Astrocyte of the cerebellum (primary cell): ENCODE measurements around the gene ZMYM4.
"Not testable (repeated sequence)": the region's sequence is repeated elsewhere in the genome, so short reads cannot be mapped to it uniquely, and the experiment has no call there.

Source experiments
- DNase-seq: peaks from one replicate; pipeline ENCODE4 v3.0.0-alpha.2; 2011; ENCODE audit warnings: low read depth
- H3K4me3 ChIP-seq: 2 replicates; pipeline ENCODE4 v1.5.1; 2011; ENCODE audit warnings: mild to moderate bottlenecking, low read depth, low read length, moderate library complexity
- CTCF ChIP-seq: IDR thresholded peaks from 2 replicates; pipeline ENCODE4 v1.5.1; 2012; ENCODE audit warnings: low read length, low read depth, moderate library complexity, mild to moderate bottlenecking; ENCODE audit errors: missing control alignments
- in situ Hi-C: cut with HindIII; loops from 2 replicates; pipeline ENCODE4 v1.10.0; 2017; ENCODE audit warnings: low sequenced_read_pairs

Gene ZMYM4

DNA sequence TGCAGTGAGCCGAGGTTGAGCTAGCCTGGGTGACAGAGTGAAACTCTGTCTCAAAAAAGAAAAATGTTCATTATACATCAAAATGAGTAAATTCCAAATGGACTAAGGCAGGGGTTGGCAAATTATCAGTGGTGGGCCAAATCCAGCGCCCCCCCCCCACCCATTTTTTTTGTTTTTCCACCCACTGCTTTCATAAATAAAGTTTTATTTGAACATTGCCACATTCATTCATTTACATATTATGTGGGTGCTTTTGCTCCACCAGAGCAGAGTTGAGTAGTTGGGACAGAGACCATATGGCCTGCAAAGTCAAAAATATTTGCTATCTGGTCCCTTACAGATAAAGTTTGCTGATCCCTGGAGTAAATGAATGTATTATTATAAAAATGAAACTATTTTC lies 99.4 kb downstream of the ZMYM4 start:
- no peak overlapping the region for H3K4me3 ChIP-seq
- in situ Hi-C loops = no loop called here
- no peak for DNase-seq
- TF ChIP-seq CTCF = no peak

DNA sequence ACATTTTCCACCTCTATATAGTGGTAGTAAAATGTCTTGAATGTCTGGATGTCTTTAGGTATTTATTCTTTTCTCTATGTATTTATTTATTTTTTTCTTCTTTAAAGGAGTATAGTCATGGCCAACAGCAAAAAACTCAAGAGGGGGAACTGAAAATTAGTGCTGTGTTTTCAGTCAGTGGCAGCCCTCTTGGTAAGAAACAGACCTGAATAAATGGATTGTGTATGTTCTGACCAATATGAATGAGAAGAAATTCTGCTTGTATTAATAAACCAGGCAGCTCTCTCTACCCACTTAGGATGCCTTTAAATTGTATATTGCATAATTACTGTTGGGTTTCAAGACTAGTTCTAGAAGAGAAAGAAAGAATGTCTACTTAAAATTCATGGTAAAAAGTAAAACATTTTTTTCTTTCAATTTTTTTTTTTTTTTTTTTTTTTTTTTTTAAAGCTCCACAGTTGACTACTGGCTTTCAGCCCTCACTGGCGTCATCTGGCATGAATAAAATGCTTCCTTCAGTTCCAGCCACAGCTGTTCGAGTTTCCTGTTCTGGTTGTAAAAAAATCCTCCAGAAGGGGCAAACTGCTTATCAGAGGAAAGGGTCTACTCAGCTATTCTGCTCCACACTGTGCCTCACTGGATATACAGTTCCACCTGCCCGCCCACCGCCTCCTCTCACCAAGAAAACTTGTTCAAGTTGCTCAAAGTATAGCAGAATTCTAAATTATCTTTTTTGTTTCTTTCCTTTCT lies 101.6 kb downstream of the ZMYM4 start:
- in situ Hi-C loops = no loop called here
- H3K4me3 ChIP-seq = no peak overlapping the region
- TF ChIP-seq CTCF = no peak
- DNase-seq = peak; percentile 86

DNA sequence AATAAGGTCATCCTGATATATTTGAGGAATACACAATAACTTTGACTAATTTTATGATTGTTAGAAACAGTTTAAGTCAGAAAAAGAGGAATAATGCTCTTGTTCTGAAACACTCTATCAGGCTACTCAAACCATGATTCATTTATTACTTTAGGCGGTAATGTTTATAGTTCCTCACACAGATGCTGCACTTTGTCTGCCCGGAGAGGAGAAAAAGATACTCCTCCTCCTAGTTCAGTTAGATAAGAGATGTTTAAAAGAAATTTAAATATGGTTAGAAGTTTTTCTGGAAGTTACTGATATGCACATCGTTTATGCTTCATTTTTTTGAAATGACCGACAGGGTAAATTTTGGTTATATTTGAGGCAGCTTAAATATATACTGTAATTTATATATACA lies 103.0 kb downstream of the ZMYM4 start:
- no peak for TF ChIP-seq CTCF
- DNase-seq = no peak
- H3K4me3 ChIP-seq = no peak overlapping the region
- in situ Hi-C loops = no loop called here

GRCh38 chr1:35377555-35377954 lies 109.0 kb downstream of the ZMYM4 start:
- in situ Hi-C loops = no loop called here
- no peak for DNase-seq
- H3K4me3 ChIP-seq = no peak overlapping the region
- no peak for TF ChIP-seq CTCF

DNA sequence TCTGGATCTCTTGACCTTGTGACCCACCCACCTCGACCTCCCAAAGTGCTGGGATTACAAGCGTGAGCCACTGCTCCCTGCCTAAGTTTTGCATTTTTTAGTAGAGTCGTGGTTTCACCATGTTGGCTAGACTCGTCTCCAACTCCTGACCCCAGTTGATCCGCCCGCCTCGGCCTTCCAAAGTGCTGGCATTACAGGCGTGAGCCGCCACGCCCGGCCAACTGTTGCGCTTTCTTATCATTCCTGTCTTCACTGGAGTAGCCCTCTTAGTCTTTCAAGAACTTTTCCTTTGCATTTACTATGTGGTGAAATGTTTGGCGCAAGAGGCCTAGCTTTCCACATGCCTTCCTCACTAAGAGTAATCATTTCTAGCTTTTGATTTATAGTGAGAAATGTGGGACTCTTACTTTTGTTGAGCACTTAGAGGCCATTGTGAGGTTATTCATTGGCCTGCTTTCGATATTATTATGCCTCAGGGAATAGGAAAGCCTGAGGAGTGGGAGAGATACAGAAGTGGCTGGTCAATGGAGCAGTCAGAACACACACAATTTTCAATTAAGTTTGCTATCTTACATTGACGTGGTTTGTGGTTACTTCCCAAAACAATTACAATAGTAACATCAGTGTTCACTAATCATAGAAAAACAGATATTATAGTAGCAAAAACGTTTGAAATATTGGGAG lies 111.0 kb downstream of the ZMYM4 start:
- DNase-seq = no peak
- no peak overlapping the region for H3K4me3 ChIP-seq
- in situ Hi-C loops = no loop called here
- no peak for TF ChIP-seq CTCF

DNA sequence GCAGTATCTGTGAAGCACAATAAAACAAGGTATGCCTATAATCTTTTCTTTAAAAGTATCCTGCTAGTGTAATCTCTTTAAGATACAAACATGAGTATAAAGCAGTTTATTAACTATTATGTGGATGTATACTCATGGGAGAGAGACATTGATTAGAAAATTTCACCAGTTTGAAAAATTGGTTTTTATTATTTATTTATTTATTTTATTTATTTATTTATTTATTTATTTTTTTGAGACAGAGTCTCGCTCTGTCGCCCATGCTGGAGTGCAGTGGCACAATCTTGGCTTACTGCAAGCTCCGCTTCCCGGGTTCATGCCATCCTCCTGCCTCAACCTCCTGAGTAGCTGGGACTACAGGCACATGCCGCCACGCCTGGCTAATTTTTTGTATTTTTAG lies 111.6 kb downstream of the ZMYM4 start:
- in situ Hi-C loops, DNase-seq, H3K4me3 ChIP-seq: not testable (repeated sequence)

DNA sequence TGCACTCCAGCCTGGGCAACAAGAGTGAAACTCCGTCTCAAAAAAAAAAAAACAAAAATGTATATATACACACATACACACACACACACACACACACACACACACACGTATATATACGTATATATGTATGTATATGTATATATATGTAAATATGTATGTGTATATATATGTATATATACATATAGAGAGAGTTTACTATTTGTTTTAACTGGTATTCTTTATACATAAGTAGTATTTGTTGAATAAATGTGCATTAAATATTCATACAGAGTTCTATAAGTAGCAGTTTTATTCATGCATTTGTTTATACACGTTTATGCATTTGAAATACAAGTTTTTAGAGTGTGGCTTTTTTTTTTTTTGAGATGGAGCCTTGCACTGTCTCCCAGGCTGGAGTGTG lies 113.6 kb downstream of the ZMYM4 start:
- no peak overlapping the region for H3K4me3 ChIP-seq
- DNase-seq = no peak
- in situ Hi-C loops = no loop called here
- TF ChIP-seq CTCF = no peak
